HFF-Myc (cell line): Measurements from ENCODE around the gene WDR76.

Source experiments
- DNase-seq: peaks from one replicate; pipeline ENCODE4 v3.0.0-alpha.2; 2011; ENCODE audit warnings: low read depth; ENCODE audit errors: extremely low read depth
- H3K4me3 ChIP-seq: replicated peaks from 2 replicates; pipeline ENCODE4 v1.5.1; 2011; ENCODE audit warnings: low read depth, mild to moderate bottlenecking, control low read depth, low read length
- CTCF ChIP-seq: IDR thresholded peaks from 2 replicates; pipeline ENCODE4 v1.5.1; 2012; ENCODE audit warnings: mild to moderate bottlenecking, low read depth, low read length, control low read depth; ENCODE audit errors: missing control alignments

WDR76 gene

GRCh38 chr15:43887901-43888300, 61.1 kb downstream of the WDR76 start:
- no peak for DNase-seq
- no peak overlapping the region for H3K4me3 ChIP-seq
- no peak for TF ChIP-seq CTCF

- no peak overlapping the region for H3K4me3 ChIP-seq
- DNase-seq, result no peak
- TF ChIP-seq CTCF, result no peak
Measured at GRCh38 chr15:43889042-43889441, 62.2 kb downstream of the WDR76 start.

GRCh38 chr15:43893956-43894355, 67.2 kb downstream of the WDR76 start:
- DNase-seq, result no peak
- no peak for TF ChIP-seq CTCF
- H3K4me3 ChIP-seq, result no peak overlapping the region

GRCh38 chr15:43895586-43895985, 68.8 kb downstream of the WDR76 start:
- H3K4me3 ChIP-seq, result no peak overlapping the region
- TF ChIP-seq CTCF, result no peak
- no peak for DNase-seq

GRCh38 chr15:43896543-43896942, 69.7 kb downstream of the WDR76 start:
- no peak for DNase-seq
- no peak for TF ChIP-seq CTCF
- no peak overlapping the region for H3K4me3 ChIP-seq

- no peak overlapping the region for H3K4me3 ChIP-seq
- no peak for DNase-seq
- TF ChIP-seq CTCF, result no peak
Measured at GRCh38 chr15:43898891-43899290, 72.1 kb downstream of the WDR76 start.

GRCh38 chr15:43899928-43900327, 73.1 kb downstream of the WDR76 start:
- TF ChIP-seq CTCF, result no peak

More at GRCh38 chr15:43899928-43900327, 73.1 kb downstream of the WDR76 start:
- DNase-seq, result no peak
- no peak overlapping the region for H3K4me3 ChIP-seq
